Fibroblast of skin of abdomen (primary cell): ENCODE measurements around the gene EYS.
"Not testable (repeated sequence)": the region's sequence is repeated elsewhere in the genome, so short reads cannot be mapped to it uniquely, and the experiment has no call there.

Experiments used
- DNase-seq: peaks from one replicate; pipeline ENCODE4 v3.0.0-alpha.2; 2013

Gene EYS

GRCh38 chr6:65075705-65076230, 631.3 kb downstream of the EYS start:
- DNase-seq: no peak

GRCh38 chr6:65072500-65072899, 634.5 kb downstream of the EYS start:
- no peak for DNase-seq

- DNase-seq: no peak
Measured at GRCh38 chr6:65071480-65071879, 635.5 kb downstream of the EYS start.

- no peak for DNase-seq
Measured at GRCh38 chr6:65064844-65065243, 642.2 kb downstream of the EYS start.

GRCh38 chr6:65059568-65059967, 647.5 kb downstream of the EYS start:
- no peak for DNase-seq

GRCh38 chr6:65055545-65055944, 651.5 kb downstream of the EYS start:
- DNase-seq: no peak

- no peak for DNase-seq
Measured at GRCh38 chr6:65052626-65053025, 654.4 kb downstream of the EYS start.

GRCh38 chr6:65045801-65046200, 661.2 kb downstream of the EYS start:
- DNase-seq: no peak

GRCh38 chr6:65014006-65014405, 693.0 kb downstream of the EYS start:
- no peak for DNase-seq

GRCh38 chr6:65006788-65007187, 700.2 kb downstream of the EYS start:
- no peak for DNase-seq

GRCh38 chr6:65004283-65004682, 702.7 kb downstream of the EYS start:
- no peak for DNase-seq

GRCh38 chr6:65002882-65003281, 704.1 kb downstream of the EYS start:
- DNase-seq: not testable (repeated sequence)

- DNase-seq: no peak
Measured at GRCh38 chr6:65000815-65001214, 706.2 kb downstream of the EYS start.

- DNase-seq: no peak
Measured at GRCh38 chr6:64998204-64998603, 708.8 kb downstream of the EYS start.

GRCh38 chr6:64996301-64996700, 710.7 kb downstream of the EYS start:
- DNase-seq: no peak

- no peak for DNase-seq
Measured at GRCh38 chr6:64990652-64991304, 716.2 kb downstream of the EYS start.

- DNase-seq: peak; percentile 1
Measured at GRCh38 chr6:64988148-64988547, 718.9 kb downstream of the EYS start.

- DNase-seq: no peak
Measured at GRCh38 chr6:64987066-64987465, 720.0 kb downstream of the EYS start.

- DNase-seq: no peak
Measured at GRCh38 chr6:64985726-64986125, 721.3 kb downstream of the EYS start.

GRCh38 chr6:64984948-64985347, 722.1 kb downstream of the EYS start:
- DNase-seq: peak; percentile 3

- no peak for DNase-seq
Measured at GRCh38 chr6:64983089-64983488, 723.9 kb downstream of the EYS start.

GRCh38 chr6:64973142-64973541, 733.9 kb downstream of the EYS start:
- DNase-seq: no peak

GRCh38 chr6:64969139-64969538, 737.9 kb downstream of the EYS start:
- no peak for DNase-seq

- no peak for DNase-seq
Measured at GRCh38 chr6:64955435-64955848, 751.6 kb downstream of the EYS start.

GRCh38 chr6:64949257-64949656, 757.8 kb downstream of the EYS start:
- DNase-seq: no peak
